Upper lobe of left lung (tissue), 4 donors: ENCODE results near the gene MSL3B.

ENCODE experiments used
- CTCF ChIP-seq, 6 experiments: fragments of 450-650 bp in 4 of 6; fragments of 200-600 bp in 2 of 6; sonication (generic) in 2 of 6; IDR thresholded peaks; one replicate each; pipeline ENCODE4 v1.5.1; 2016 to 2019; ENCODE audit warnings: antibody characterized with exemption in 6 of 6
- EP300 ChIP-seq, 4 donors: sonication (generic); formaldehyde crosslinking; IDR thresholded peaks; one replicate each; pipeline ENCODE4 v1.5.1; 2017; ENCODE audit warnings: antibody characterized with exemption in 4 of 4, control low read depth in 2 of 4
- POLR2A ChIP-seq, 4 donors: fragments of 450-650 bp; IDR thresholded peaks; one replicate each; pipeline ENCODE4 v1.5.1; 2016 to 2017; ENCODE audit warnings: antibody characterized with exemption in 4 of 4, mild to moderate bottlenecking in 2 of 4

GRCh38 chr2:233823731-233824121 lies 44.5 kb downstream of the MSL3B start:
- no peak for TF ChIP-seq CTCF (IDR thresholded peaks at IDR 0.05)
- TF ChIP-seq POLR2A (IDR thresholded peaks at IDR 0.05) = no peak
- TF ChIP-seq EP300 (IDR thresholded peaks at IDR 0.05) = no peak
